HEK293 (cell line): ENCODE data around the gene LRRC27.

ENCODE experiments used
- WT1 ChIP-seq: fragments of 450-650 bp; formaldehyde crosslinking; IDR thresholded peaks from 2 replicates; pipeline ENCODE4 v1.5.1; 2016; ENCODE audit warnings: missing biosample characterization, missing genetic modification characterization
- ZBTB21 ChIP-seq: fragments of 450-650 bp; formaldehyde crosslinking; IDR thresholded peaks from 2 replicates; pipeline ENCODE4 v1.5.1; 2017; ENCODE audit warnings: missing biosample characterization, missing genetic modification characterization
- ZNF292 ChIP-seq: fragments of 450-650 bp; formaldehyde crosslinking; IDR thresholded peaks from 2 replicates; pipeline ENCODE4 v1.5.1; 2016; ENCODE audit warnings: low read depth, missing biosample characterization, missing genetic modification characterization, borderline replicate concordance
- ZNF658 ChIP-seq: fragments of 450-650 bp; formaldehyde crosslinking; IDR thresholded peaks from 2 replicates; pipeline ENCODE4; 2016; ENCODE audit warnings: missing biosample characterization, missing genetic modification characterization
- ZNF660 ChIP-seq: fragments of 450-650 bp; IDR thresholded peaks from 2 replicates; pipeline ENCODE4 v1.5.1; 2018; ENCODE audit warnings: missing biosample characterization, mild to moderate bottlenecking, missing genetic modification characterization
- ZNF830 ChIP-seq: fragments of 450-650 bp; IDR thresholded peaks from 2 replicates; pipeline ENCODE4 v1.5.0; 2018; ENCODE audit warnings: missing biosample characterization, missing genetic modification characterization, low read depth, mild to moderate bottlenecking, moderate library complexity
- TF ChIP-seq, protein P1 (sequence below): fragments of 450-650 bp; formaldehyde crosslinking; IDR thresholded peaks from 2 replicates; pipeline ENCODE4 v1.5.1; 2016; ENCODE audit warnings: missing biosample characterization, missing genetic modification characterization
- TF ChIP-seq, protein P2 (sequence below): fragments of 450-650 bp; IDR thresholded peaks from 2 replicates; pipeline ENCODE4 v1.5.1; 2018; ENCODE audit warnings: missing biosample characterization, missing genetic modification characterization
- TF ChIP-seq, protein P3 (sequence below): fragments of 450-650 bp; formaldehyde crosslinking; IDR thresholded peaks from 2 replicates; pipeline ENCODE4 v1.5.1; 2017; ENCODE audit warnings: missing biosample characterization, missing genetic modification characterization

DNA sequence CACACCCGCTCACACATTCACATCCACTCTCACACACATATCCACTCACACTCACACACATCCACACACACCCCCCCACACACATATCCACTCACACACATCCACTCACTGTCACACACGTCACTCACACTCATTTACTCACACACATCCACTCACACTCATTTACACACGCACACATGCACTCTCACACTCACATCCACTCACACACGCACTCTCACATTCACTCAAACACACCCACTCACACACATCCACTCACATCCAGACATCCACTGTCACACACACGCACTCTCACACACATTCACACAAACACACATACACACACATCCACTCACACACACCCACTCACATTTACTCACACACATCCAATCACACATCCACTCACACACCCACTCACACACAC, 83.3 kb downstream of the LRRC27 start:
- TF ChIP-seq ZNF658 (no peak), ZNF292 (tag by site-specific recombination) (no peak), ZBTB21 (no peak), WT1 (tag by site-specific recombination) (no peak), ZNF830 (tag by site-specific recombination) (no peak), ZNF660 (tag by site-specific recombination) (no peak)
- TF ChIP-seq, protein P1, sequence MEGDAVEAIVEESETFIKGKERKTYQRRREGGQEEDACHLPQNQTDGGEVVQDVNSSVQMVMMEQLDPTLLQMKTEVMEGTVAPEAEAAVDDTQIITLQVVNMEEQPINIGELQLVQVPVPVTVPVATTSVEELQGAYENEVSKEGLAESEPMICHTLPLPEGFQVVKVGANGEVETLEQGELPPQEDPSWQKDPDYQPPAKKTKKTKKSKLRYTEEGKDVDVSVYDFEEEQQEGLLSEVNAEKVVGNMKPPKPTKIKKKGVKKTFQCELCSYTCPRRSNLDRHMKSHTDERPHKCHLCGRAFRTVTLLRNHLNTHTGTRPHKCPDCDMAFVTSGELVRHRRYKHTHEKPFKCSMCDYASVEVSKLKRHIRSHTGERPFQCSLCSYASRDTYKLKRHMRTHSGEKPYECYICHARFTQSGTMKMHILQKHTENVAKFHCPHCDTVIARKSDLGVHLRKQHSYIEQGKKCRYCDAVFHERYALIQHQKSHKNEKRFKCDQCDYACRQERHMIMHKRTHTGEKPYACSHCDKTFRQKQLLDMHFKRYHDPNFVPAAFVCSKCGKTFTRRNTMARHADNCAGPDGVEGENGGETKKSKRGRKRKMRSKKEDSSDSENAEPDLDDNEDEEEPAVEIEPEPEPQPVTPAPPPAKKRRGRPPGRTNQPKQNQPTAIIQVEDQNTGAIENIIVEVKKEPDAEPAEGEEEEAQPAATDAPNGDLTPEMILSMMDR (tag by site-specific recombination), result no peak
- TF ChIP-seq, protein P2, sequence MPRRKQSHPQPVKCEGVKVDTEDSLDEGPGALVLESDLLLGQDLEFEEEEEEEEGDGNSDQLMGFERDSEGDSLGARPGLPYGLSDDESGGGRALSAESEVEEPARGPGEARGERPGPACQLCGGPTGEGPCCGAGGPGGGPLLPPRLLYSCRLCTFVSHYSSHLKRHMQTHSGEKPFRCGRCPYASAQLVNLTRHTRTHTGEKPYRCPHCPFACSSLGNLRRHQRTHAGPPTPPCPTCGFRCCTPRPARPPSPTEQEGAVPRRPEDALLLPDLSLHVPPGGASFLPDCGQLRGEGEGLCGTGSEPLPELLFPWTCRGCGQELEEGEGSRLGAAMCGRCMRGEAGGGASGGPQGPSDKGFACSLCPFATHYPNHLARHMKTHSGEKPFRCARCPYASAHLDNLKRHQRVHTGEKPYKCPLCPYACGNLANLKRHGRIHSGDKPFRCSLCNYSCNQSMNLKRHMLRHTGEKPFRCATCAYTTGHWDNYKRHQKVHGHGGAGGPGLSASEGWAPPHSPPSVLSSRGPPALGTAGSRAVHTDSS (tag by site-specific recombination), result no peak
- TF ChIP-seq, protein P3, sequence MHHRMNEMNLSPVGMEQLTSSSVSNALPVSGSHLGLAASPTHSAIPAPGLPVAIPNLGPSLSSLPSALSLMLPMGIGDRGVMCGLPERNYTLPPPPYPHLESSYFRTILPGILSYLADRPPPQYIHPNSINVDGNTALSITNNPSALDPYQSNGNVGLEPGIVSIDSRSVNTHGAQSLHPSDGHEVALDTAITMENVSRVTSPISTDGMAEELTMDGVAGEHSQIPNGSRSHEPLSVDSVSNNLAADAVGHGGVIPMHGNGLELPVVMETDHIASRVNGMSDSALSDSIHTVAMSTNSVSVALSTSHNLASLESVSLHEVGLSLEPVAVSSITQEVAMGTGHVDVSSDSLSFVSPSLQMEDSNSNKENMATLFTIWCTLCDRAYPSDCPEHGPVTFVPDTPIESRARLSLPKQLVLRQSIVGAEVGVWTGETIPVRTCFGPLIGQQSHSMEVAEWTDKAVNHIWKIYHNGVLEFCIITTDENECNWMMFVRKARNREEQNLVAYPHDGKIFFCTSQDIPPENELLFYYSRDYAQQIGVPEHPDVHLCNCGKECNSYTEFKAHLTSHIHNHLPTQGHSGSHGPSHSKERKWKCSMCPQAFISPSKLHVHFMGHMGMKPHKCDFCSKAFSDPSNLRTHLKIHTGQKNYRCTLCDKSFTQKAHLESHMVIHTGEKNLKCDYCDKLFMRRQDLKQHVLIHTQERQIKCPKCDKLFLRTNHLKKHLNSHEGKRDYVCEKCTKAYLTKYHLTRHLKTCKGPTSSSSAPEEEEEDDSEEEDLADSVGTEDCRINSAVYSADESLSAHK (tag by site-specific recombination), result no peak
